Activated gamma-delta T cell treated with Interleukin-2 at 50 U/mL for 16 hours (primary cell): ENCODE measurements around the gene ARHGAP21.
"Not testable (repeated sequence)": the region's sequence is repeated elsewhere in the genome, so short reads cannot be mapped to it uniquely, and the experiment has no call there.

Source experiments
- DNase-seq: peaks from one replicate; pipeline ENCODE4 v3.0.0-alpha.2; 2020

ARHGAP21 gene

GRCh38 chr10:24680647-24681524 lies 42.8 kb downstream of the ARHGAP21 start:
- DNase-seq, result no peak

GRCh38 chr10:24678757-24679156 lies 44.9 kb downstream of the ARHGAP21 start:
- DNase-seq, result no peak

GRCh38 chr10:24674892-24675632 lies 48.6 kb downstream of the ARHGAP21 start:
- DNase-seq, result no peak

- no peak for DNase-seq
Observed at GRCh38 chr10:24670964-24671670, 52.6 kb downstream of the ARHGAP21 start.

GRCh38 chr10:24669285-24669852 lies 54.3 kb downstream of the ARHGAP21 start:
- no peak for DNase-seq

- DNase-seq, result no peak
Observed at GRCh38 chr10:24668247-24668646, 55.4 kb downstream of the ARHGAP21 start.

- no peak for DNase-seq
Observed at GRCh38 chr10:24664991-24665390, 58.7 kb downstream of the ARHGAP21 start.

GRCh38 chr10:24661376-24661775 lies 62.3 kb downstream of the ARHGAP21 start:
- DNase-seq, result no peak

- not testable (repeated sequence) for DNase-seq
Observed at GRCh38 chr10:24658319-24658718, 65.4 kb downstream of the ARHGAP21 start.

GRCh38 chr10:24656326-24656725 lies 67.4 kb downstream of the ARHGAP21 start:
- not testable (repeated sequence) for DNase-seq

GRCh38 chr10:24652381-24652957 lies 71.2 kb downstream of the ARHGAP21 start:
- DNase-seq, result no peak

- no peak for DNase-seq
Observed at GRCh38 chr10:24651923-24652322, 71.8 kb downstream of the ARHGAP21 start.

GRCh38 chr10:24650669-24651391 lies 72.9 kb downstream of the ARHGAP21 start:
- no peak for DNase-seq

GRCh38 chr10:24645784-24646183 lies 77.9 kb downstream of the ARHGAP21 start:
- no peak for DNase-seq

- DNase-seq, result no peak
Observed at GRCh38 chr10:24645022-24645421, 78.7 kb downstream of the ARHGAP21 start.

GRCh38 chr10:24643679-24644209 lies 79.9 kb downstream of the ARHGAP21 start:
- DNase-seq, result no peak

GRCh38 chr10:24642921-24643678 lies 80.6 kb downstream of the ARHGAP21 start:
- DNase-seq, result no peak

GRCh38 chr10:24639124-24639523 lies 84.6 kb downstream of the ARHGAP21 start:
- no peak for DNase-seq

- no peak for DNase-seq
Observed at GRCh38 chr10:24625778-24626177, 97.9 kb downstream of the ARHGAP21 start.

- DNase-seq, result no peak
Observed at GRCh38 chr10:24623383-24623782, 100.3 kb downstream of the ARHGAP21 start.

GRCh38 chr10:24622781-24623301 lies 100.8 kb downstream of the ARHGAP21 start:
- no peak for DNase-seq
